B cell (primary cell): ENCODE measurements around the gene ATRAID.
"Not testable (repeated sequence)": the region's sequence is repeated elsewhere in the genome, so short reads cannot be mapped to it uniquely, and the experiment has no call there.

Source experiments
- EZH2 ChIP-seq: IDR thresholded peaks from 2 replicates; pipeline ENCODE4 v1.6.1; 2012; ENCODE audit warnings: borderline replicate concordance, low read depth, mild to moderate bottlenecking, moderate library complexity, low read length; ENCODE audit not compliant: insufficient read depth, poor library complexity, severe bottlenecking
- TF ChIP-seq, protein P1 (sequence below): fragments of 200-600 bp; IDR thresholded peaks from one replicate; pipeline ENCODE4 v1.8.0; 2022; ENCODE audit warnings: antibody characterized with exemption, mild to moderate bottlenecking

DNA sequence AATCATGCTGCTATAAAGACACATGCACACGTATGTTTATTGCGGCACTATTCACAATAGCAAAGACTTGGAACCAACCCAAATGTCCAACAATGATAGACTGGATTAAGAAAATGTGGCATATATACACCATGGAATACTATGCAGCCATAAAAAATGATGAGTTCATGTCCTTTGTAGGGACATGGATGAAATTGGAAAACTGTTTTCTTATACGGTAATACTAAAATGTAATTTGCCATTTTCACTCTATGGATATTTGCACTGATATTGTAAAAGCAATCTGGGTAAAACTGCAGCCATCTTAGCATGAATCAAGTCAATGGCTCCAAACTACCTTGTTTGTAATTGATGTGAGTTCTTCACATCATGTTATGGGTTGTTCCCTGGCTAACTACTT, 16.0 kb upstream of the ATRAID start:
- TF ChIP-seq, protein P1, sequence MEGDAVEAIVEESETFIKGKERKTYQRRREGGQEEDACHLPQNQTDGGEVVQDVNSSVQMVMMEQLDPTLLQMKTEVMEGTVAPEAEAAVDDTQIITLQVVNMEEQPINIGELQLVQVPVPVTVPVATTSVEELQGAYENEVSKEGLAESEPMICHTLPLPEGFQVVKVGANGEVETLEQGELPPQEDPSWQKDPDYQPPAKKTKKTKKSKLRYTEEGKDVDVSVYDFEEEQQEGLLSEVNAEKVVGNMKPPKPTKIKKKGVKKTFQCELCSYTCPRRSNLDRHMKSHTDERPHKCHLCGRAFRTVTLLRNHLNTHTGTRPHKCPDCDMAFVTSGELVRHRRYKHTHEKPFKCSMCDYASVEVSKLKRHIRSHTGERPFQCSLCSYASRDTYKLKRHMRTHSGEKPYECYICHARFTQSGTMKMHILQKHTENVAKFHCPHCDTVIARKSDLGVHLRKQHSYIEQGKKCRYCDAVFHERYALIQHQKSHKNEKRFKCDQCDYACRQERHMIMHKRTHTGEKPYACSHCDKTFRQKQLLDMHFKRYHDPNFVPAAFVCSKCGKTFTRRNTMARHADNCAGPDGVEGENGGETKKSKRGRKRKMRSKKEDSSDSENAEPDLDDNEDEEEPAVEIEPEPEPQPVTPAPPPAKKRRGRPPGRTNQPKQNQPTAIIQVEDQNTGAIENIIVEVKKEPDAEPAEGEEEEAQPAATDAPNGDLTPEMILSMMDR: not testable (repeated sequence)
- not testable (repeated sequence) for TF ChIP-seq EZH2
